ENCODE measurements around the gene CD274.
"Not testable (repeated sequence)": the region's sequence is repeated elsewhere in the genome, so short reads cannot be mapped to it uniquely, and the experiment has no call there.

DNA sequence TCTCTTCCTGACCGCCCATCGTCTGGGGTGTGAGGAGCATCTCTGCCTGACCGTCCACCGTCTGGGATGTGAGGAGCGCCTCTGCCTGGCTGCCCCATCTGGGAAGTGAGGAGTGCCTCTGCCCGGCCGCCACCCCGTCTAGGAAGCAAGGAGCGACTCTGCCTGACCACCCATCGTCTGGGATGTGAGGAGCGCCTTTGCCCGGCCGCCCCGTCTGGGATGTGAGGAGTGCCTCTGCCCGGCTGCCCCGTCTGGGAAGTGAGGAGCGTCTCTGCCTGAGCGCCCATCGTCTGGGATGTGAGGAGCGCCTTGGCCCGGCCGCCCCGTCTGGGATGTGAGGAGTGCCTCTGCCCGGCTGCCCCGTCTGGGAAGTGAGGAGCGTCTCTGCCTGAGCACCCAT is 17.0 kb upstream of the CD274 start:
- not testable (repeated sequence) for TF ChIP-seq TAF1, POLR2A, POLR2AphosphoS5, SPI1 (IDR thresholded peaks at IDR 0.05; ENCODE audit: low read depth, low read length)
